Testis (tissue), 2 donors: ENCODE measurements around the gene SP140L.

Experiments used
- CTCF ChIP-seq, 3 experiments: fragments of 450-650 bp in 2 of 3; fragments of 200-600 bp in 1 of 3; sonication (generic) in 1 of 3; IDR thresholded peaks; one replicate each; pipeline ENCODE4 v1.5.1; 2016 to 2019; ENCODE audit warnings: antibody characterized with exemption in 3 of 3, mild to moderate bottlenecking in 2 of 3, moderate library complexity in 1 of 3
- POLR2A ChIP-seq: fragments of 450-650 bp; IDR thresholded peaks from one replicate; pipeline ENCODE4 v1.6.1; 2017; ENCODE audit warnings: antibody characterized with exemption, mild to moderate bottlenecking, moderate library complexity

GRCh38 chr2:230329946-230330605 is 3.1 kb downstream of the SP140L start:
- TF ChIP-seq CTCF (IDR thresholded peaks at IDR 0.05): no peak
- TF ChIP-seq POLR2A: no peak
